NCI-H1092 treated with DMSO at 0.1 percent for 48 hours (cell line): Measurements from ENCODE around the gene SHC4.

Experiments used
- DNase-seq: peaks from one replicate; lab custom pipeline; 2025; lab: John Stamatoyannopoulos, UW

SHC4 gene

DNA sequence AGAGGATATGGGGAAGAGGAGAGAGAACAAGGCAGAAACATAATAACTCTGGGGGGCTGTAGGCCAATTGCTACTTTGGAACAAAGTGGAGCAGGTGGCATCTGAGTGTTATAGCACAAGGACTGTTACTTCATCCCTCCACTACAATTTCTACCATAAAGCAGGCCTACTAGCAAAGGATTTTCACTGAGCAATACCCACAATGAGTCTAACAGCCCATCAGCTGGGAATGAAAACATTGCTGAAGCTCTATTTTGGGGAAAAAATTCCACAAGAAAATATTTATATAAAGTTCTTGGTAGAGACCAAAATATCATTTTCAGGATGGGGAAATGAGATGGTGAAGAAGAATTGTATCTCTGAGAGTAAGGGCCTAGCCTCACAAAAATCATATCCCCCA, 3.6 kb upstream of the SHC4 start:
- no peak for DNase-seq

DNA sequence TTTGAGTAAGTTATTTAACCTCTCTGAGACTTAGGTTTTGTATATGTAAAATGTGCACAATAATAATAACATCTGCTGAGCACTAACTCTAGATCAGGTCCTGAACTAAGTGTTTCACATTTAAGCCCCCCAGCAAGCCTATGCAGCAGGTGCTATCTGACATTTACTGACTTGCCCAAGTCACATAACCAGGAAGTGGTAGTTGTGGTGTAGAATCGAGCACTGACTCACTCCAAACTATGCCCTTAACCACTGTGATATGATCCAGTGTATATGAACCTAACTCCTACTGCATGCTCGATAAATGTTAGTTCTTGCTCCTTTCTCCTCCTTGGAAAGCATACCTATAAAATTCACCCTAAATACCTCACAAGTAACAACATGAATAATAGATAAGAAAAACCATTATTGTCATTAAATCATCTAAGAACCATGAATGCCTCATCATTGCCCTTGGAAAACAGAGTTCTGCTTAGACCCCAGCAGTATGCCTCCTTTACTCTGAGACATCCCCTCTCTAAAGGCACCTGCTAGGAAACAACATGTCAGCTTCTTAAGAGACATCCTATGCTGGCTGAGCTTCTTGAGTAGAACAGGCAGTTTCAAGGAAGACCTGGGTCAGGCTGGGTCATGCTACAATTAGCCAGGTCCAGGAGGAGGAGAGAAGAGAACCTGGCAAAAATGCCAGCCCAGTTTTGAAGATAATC, 3.0 kb upstream of the SHC4 start:
- DNase-seq: no peak

DNA sequence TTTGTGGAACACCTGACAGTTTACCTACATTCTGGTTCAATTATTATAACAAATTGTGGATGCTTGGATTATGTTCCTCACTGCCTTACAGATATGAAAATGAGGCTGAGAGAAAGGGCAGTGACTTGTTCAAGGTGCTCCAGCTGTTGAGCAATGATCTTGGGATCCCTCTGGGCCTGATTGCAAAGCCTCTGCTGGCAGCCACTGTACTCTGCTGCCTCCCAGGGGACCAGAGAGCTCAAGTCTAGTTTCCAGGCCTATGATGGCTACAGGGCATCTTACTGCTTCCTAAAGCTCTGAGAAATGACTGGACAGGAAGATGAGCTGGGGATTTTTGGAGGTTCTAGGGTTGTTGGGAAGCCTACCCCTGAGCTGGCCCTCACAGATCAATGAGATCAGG, 2.3 kb upstream of the SHC4 start:
- no peak for DNase-seq

DNA sequence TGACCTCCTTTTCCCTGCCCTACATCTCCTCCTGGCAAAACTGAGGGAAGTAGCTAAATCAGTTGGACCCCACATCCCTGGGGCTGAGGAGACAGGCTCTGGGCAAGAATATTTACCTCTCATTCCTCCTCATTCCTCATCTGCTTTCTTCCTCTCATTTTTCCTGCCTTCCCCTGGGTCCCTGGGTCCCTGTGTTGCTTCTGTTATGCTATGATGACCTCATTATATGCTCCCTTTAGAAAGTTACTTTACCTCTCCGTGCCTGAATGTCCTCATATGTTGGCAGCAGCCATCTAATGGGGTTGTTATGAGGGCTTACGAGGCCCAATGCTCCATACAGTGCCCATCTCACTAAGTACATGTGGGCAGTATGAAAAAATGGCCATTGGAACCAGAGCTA, 1.2 kb upstream of the SHC4 start:
- no peak for DNase-seq

GRCh38 chr15:48962662-48963523, 826 bp downstream of the SHC4 start:
- peak; percentile 3 for DNase-seq

GRCh38 chr15:48955967-48956366, 7.8 kb downstream of the SHC4 start:
- DNase-seq: no peak

DNA sequence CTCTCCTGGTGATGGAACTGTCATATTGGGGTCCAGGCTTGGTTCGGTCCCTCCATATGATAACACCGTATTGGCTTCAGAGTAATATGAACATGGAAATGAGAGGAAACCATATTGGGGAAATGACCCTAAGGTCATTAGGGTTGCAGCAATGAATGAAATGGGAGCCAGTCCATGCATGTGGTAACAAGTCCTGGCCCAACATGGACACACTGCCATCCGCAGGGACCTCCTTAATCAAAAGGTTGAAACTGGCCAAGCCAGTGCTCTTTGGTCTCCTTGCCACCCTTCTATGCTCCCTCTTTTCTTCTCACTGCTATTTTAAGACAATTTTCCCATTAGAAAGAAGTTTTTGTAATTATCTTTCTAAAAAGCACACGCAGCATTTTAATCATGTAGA, 8.3 kb downstream of the SHC4 start:
- no peak for DNase-seq

DNA sequence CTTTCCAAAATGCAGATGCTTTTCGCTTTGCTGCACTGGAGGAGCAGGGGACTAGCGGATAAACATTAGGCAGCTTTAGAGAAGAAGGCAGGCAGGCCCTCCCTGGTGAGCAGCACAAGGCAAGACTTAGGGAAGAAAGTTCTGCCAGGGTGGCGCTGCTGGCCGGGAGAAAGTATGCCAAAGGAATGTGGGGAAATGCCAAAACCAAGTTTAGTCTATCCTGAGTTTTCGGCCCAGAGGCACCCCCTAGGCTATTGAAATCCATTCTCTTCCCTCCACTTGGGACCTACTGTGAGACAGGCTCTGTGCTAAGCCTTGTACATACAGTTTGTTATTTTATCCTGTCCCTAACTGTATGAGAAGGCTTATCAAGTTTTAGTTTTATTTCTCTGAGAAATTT, 9.2 kb downstream of the SHC4 start:
- DNase-seq: no peak

- DNase-seq: no peak
These were observed 16.9 kb downstream of the SHC4 start for GRCh38 chr15:48946840-48947187.

DNA sequence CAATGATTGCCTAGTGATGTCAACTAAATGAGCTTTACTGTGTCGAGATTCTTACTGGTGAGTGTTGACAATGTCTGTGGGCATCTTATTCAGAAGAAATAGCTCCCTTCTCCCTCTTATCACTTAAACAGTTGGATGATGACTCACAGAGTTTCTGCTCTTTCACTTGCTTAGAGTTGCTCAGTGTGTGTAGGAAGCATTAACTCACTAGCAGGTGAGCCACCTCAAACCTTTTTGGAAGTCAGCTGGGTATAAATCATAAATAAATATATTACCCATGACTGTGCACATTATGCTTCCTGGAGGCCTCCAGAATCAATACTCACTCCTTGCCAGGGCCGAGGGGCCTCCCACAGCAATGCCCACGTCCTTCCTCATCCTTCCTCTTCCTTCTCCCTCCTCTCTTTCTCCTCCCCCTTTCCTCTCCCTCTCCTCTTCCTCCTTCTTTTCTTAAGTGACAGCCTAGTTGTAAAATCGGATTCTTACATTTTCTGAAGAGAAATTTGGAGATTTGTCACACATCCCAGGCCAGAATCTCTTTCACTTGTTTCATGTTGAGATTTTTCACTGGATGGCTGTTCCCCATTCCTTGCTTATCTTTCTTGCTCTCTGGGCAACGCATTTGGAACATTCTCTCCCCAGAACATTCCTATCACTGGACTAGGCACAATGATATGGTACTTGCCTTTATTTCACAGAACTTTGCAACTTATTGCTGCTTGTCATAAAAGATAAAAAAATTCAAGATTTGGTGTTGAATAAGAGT, 17.5 kb downstream of the SHC4 start:
- DNase-seq: no peak

GRCh38 chr15:48945386-48945785, 18.3 kb downstream of the SHC4 start:
- no peak for DNase-seq

DNA sequence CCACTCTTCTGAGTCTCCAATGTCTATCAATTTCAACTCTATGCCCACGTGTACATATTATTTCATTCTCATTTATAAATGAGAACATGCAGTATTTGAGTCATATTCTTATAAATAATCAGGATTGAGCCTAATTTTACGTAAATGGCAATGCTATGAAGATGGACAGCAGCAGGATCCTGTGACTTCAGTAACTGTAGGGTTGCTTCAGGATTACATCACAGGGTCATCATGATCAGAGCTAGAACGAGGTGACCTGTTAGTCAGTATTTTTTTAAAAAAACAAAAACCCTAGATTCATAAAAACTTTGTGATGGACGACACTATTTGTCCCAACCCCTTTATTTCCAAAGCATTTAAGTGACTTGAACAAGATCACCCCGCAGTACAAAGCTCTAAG, 21.8 kb downstream of the SHC4 start:
- no peak for DNase-seq

- no peak for DNase-seq
These were observed 23.2 kb downstream of the SHC4 start for GRCh38 chr15:48940508-48940907.

GRCh38 chr15:48939648-48940047, 24.1 kb downstream of the SHC4 start:
- DNase-seq: no peak

- DNase-seq: no peak
These were observed 25.8 kb downstream of the SHC4 start for GRCh38 chr15:48937886-48938285.

- DNase-seq: no peak
These were observed 27.1 kb downstream of the SHC4 start for GRCh38 chr15:48936666-48937065.

DNA sequence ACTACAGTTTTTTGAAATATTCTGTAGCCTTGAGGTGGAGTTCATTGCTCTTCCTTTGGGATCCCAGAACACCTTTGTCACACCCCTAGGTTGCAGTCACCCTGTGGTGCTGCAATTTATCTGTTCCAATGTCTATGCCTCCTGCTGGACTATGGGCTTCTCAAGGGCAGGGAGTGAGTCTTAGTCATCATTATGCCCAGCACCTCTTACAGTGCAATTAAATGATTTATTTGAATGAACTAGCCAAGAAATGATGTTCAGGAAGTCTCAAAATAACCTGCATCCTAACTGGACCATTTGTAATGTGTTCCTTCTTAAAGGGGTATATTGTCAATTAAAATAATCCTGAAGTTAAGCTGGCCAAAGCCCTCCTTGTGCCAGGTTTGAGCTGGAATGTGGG, 28.5 kb downstream of the SHC4 start:
- DNase-seq: no peak

DNA sequence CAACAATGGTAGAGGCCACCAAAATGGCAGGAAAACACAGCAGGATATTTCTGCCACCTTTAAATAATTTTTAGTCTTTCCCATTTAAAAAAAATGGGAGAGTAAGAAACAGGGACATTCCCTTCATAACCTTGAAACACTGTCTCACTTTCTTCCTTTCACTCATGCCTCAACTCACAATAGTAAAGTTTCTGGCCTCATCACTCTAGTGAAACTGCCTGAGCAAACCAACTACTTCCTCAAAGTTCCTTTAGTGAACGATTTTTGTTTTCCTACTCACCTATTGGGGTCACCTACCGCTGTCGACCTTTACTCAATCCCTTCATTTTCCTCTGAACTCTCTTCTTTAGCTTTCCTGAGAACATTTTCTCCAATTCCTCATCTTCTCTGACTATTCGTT, 33.0 kb downstream of the SHC4 start:
- DNase-seq: no peak

- no peak for DNase-seq
These were observed 34.1 kb downstream of the SHC4 start for GRCh38 chr15:48929661-48930060.

- no peak for DNase-seq
These were observed 34.7 kb downstream of the SHC4 start for GRCh38 chr15:48928877-48929538.

- no peak for DNase-seq
These were observed 38.0 kb downstream of the SHC4 start for GRCh38 chr15:48925714-48926223.
